ENCODE results near the gene DNAAF5. TPM values are rescaled to one million over a fixed set of nuclear protein-coding genes. Genes with fewer than 3 reads are reported as not detected.
"Not testable (repeated sequence)": the region's sequence is repeated elsewhere in the genome, so short reads cannot be mapped to it uniquely, and the experiment has no call there.

DNAAF5 gene
- total RNA-seq, 2 experiments from 2014 or later = 36.4 to 36.8 TPM

GRCh38 chr7:744128-744520 is 17.6 kb downstream of the DNAAF5 start:
- POLR2A ChIA-PET, ATAC-seq: not testable (repeated sequence)

DNA sequence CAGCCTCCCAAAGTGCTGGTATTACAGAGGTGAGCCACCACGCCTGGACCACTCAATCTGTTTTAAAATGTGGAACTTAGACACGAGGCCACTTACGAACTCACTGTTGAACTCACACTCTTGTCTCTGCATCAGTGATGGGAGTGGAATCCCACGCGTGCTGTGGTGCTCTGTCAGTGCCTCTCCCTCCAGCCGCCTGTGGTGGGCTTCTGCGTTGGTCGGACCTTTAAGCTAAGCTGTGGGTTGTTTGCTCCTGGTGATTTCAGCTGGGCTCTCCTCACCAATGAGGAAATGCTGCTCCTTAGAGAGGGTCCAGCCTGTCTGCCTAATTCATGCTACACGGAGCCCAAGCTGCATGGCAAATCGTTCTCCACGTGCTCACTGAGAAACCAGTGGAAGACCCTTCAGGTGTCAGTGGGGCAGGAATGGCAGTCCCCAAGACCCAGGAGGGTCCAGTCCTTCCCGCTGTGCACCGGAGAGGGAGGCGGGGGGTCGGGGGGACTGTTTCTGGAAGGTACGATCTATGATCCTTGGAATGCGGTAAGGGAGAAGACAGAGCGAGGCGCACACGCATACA is 18.4 kb downstream of the DNAAF5 start:
- DNase-seq (no peak), ATAC-seq (no peak)
- intact Hi-C loops (cut with micrococcal nuclease) = no loop called here
- no peak for TF ChIP-seq CTCF (IDR thresholded peaks at IDR 0.05)
- H3K9me3 Mint-ChIP-seq = peaks cover 2% of the 10 kb centered on the region
- ChIA-PET CTCF (no interaction called here), POLR2A (no interaction called here)
- no peak overlapping the region for H3K27ac Mint-ChIP-seq
- peaks cover 2% of the 10 kb centered on the region for H3K4me1 Mint-ChIP-seq (ENCODE audit: low read depth)
- no peaks in the 10 kb centered on the region for H3K27me3 Mint-ChIP-seq
- peaks cover 34% of the 10 kb centered on the region for H3K36me3 Mint-ChIP-seq (ENCODE audit: low read depth)
- H3K4me3 Mint-ChIP-seq = no peak overlapping the region

More at GRCh38 chr7:744128-744520, 17.6 kb downstream of the DNAAF5 start:
- H3K27me3 Mint-ChIP-seq; DNase-seq; intact Hi-C loops (cut with micrococcal nuclease); H3K4me3 Mint-ChIP-seq; H3K4me1 Mint-ChIP-seq (ENCODE audit: low read depth); H3K27ac Mint-ChIP-seq; CTCF ChIA-PET; H3K9me3 Mint-ChIP-seq: not testable (repeated sequence)
- H3K36me3 Mint-ChIP-seq (ENCODE audit: low read depth) = peaks cover 39% of the 10 kb centered on the region

GRCh38 chr7:745431-746154 is 19.1 kb downstream of the DNAAF5 start:
- Mint-ChIP-seq H3K4me1 (ENCODE audit: low read depth) (peaks cover 2% of the 10 kb centered on the region), H3K27me3 (no peaks in the 10 kb centered on the region), H3K9me3 (peaks cover 2% of the 10 kb centered on the region), H3K4me3 (no peak overlapping the region), H3K27ac (no peak overlapping the region), H3K36me3 (ENCODE audit: low read depth) (peaks cover 36% of the 10 kb centered on the region)
- intact Hi-C loops (cut with micrococcal nuclease) = no loop called here
- POLR2A ChIA-PET = no interaction called here
- no peak for TF ChIP-seq CTCF (IDR thresholded peaks at IDR 0.05)
- CTCF ChIA-PET = no interaction called here
- DNase-seq (no peak), ATAC-seq (no peak)

DNA sequence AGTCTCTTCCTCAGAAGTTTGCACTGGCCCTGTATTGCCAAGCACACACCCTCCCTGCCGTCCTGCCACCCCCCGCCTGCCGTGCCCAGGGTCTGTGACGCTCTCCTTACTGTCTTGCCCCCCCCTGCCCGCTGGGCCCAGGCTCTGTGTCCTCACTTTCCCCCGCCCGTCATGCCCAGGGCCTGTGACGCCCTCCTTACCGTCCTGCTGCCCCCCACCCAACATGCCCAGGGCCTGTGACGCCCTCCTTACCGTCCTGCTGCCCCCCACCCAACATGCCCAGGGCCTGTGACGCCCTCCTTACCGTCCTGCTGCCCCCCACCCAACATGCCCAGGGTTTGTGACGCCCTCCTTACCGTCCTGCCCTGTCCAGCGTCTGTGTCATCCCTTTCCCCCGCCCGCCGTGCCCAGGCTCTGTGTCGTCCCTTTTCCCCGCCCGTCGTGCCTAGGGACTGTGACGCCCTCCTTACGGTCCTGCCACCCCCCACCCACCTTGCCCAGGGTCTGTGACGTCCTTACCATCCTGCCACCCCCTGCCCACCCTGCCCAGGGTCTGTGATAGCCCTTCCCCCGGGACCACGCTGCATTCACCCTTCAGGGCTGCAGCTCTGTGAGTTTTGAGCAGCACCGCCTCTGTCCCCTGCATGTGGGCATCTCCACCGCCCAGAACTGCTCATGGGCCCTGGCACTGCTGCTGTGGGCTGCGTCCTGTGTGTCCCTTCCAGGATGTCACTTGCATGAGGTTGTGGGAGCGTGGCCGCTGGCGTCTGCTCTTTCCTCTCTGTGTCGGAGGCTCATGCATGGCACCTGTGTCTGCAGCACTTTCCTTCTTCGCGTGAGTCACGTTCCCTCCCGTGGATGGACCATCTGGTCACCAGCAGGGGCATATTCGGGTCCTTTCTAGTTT is 19.9 kb downstream of the DNAAF5 start:
- CTCF ChIA-PET = no interaction called here
- ATAC-seq (no peak), DNase-seq (no peak)
- H3K4me3 Mint-ChIP-seq = no peak overlapping the region
- no peaks in the 10 kb centered on the region for H3K27me3 Mint-ChIP-seq
- POLR2A ChIA-PET = no interaction called here
- H3K27ac Mint-ChIP-seq = no peak overlapping the region
- intact Hi-C loops (cut with micrococcal nuclease) = no loop called here
- H3K4me1 Mint-ChIP-seq (ENCODE audit: low read depth) = peaks cover 2% of the 10 kb centered on the region
- H3K9me3 Mint-ChIP-seq = peaks cover 2% of the 10 kb centered on the region
- peaks cover 32% of the 10 kb centered on the region for H3K36me3 Mint-ChIP-seq (ENCODE audit: low read depth)
- no peak for TF ChIP-seq CTCF (IDR thresholded peaks at IDR 0.05)

GRCh38 chr7:747186-747585 is 20.7 kb downstream of the DNAAF5 start:
- no peak for DNase-seq
- no peak for TF ChIP-seq CTCF (IDR thresholded peaks at IDR 0.05)
- H3K4me1 Mint-ChIP-seq (ENCODE audit: low read depth) = peaks cover 2% of the 10 kb centered on the region
- H3K4me3 Mint-ChIP-seq = no peak overlapping the region
- H3K36me3 Mint-ChIP-seq (ENCODE audit: low read depth) = peaks cover 35% of the 10 kb centered on the region
- POLR2A ChIA-PET = no interaction called here
- peaks cover 2% of the 10 kb centered on the region for H3K9me3 Mint-ChIP-seq
- no peaks in the 10 kb centered on the region for H3K27me3 Mint-ChIP-seq
- no peak for ATAC-seq
- H3K27ac Mint-ChIP-seq = no peak overlapping the region
- intact Hi-C loops (cut with micrococcal nuclease) = no loop called here
- CTCF ChIA-PET = no interaction called here

Measured in activated CD8-positive, alpha-beta T cell treated with anti-CD3 and anti-CD28 coated beads for 36 hours (primary cell).